Measurements from ENCODE around the gene IRAK2.
"Not testable (repeated sequence)": the region's sequence is repeated elsewhere in the genome, so short reads cannot be mapped to it uniquely, and the experiment has no call there.

Gene IRAK2

GRCh38 chr3:10260211-10260701 is 95.5 kb downstream of the IRAK2 start:
- no peak for DNase-seq

GRCh38 chr3:10262027-10262426 is 97.3 kb downstream of the IRAK2 start:
- no peak for DNase-seq

- DNase-seq: peak; percentile 77 to 81
Observed at GRCh38 chr3:10263646-10264363, 99.1 kb downstream of the IRAK2 start.

- no peak for DNase-seq
Observed at GRCh38 chr3:10265833-10266232, 101.1 kb downstream of the IRAK2 start.

- DNase-seq: not testable (repeated sequence)
Observed at GRCh38 chr3:10266936-10267335, 102.2 kb downstream of the IRAK2 start.

GRCh38 chr3:10268116-10268515 is 103.4 kb downstream of the IRAK2 start:
- no peak for DNase-seq

- DNase-seq: no peak
Observed at GRCh38 chr3:10268930-10269329, 104.2 kb downstream of the IRAK2 start.

- no peak for DNase-seq
Observed at GRCh38 chr3:10269443-10269842, 104.7 kb downstream of the IRAK2 start.

- DNase-seq: not testable (repeated sequence)
Observed at GRCh38 chr3:10272476-10272875, 107.8 kb downstream of the IRAK2 start.

GRCh38 chr3:10272977-10273376 is 108.3 kb downstream of the IRAK2 start:
- DNase-seq: no peak

- DNase-seq: no peak
Observed at GRCh38 chr3:10273702-10274305, 109.1 kb downstream of the IRAK2 start.

GRCh38 chr3:10274601-10275000 is 109.9 kb downstream of the IRAK2 start:
- DNase-seq: no peak

GRCh38 chr3:10277115-10277625 is 112.5 kb downstream of the IRAK2 start:
- DNase-seq: no peak

- DNase-seq: no peak
Observed at GRCh38 chr3:10278501-10278900, 113.8 kb downstream of the IRAK2 start.

GRCh38 chr3:10279384-10280176 is 114.9 kb downstream of the IRAK2 start:
- no peak for DNase-seq

- DNase-seq: no peak
Observed at GRCh38 chr3:10280177-10280529, 115.4 kb downstream of the IRAK2 start.

GRCh38 chr3:10280571-10280970 is 115.9 kb downstream of the IRAK2 start:
- DNase-seq: no peak

GRCh38 chr3:10281951-10282350 is 117.2 kb downstream of the IRAK2 start:
- no peak for DNase-seq

- no peak for DNase-seq
Observed at GRCh38 chr3:10283638-10284037, 118.9 kb downstream of the IRAK2 start.

- DNase-seq: peak; percentile 37 to 48
Observed at GRCh38 chr3:10284496-10284895, 119.8 kb downstream of the IRAK2 start.

GRCh38 chr3:10285272-10286132 is 120.8 kb downstream of the IRAK2 start:
- no peak for DNase-seq

- no peak for DNase-seq
Observed at GRCh38 chr3:10286133-10286524, 121.4 kb downstream of the IRAK2 start.

Data from activated T-cell treated with anti-CD3 and anti-CD28 coated beads, Interleukin-2, amount 50 U/mL, for 48 hours (primary cell).